HL-60 (cell line): ENCODE data around the gene IFITM1.
"Not testable (repeated sequence)": the region's sequence is repeated elsewhere in the genome, so short reads cannot be mapped to it uniquely, and the experiment has no call there.

Source experiments
- DNase-seq, 2 experiments: peaks; one replicate each; pipeline ENCODE4 v3.0.0-alpha.2; 2010 to 2020; ENCODE audit warnings: low read depth in 1 of 2, low spot score in 1 of 2
- H3K27ac ChIP-seq: fragments of 250-450 bp; sonication (Bioruptor Pico); replicated peaks from 2 replicates; pipeline ENCODE4 v1.5.1; 2020; ENCODE audit warnings: mild to moderate bottlenecking, moderate library complexity
- H3K27me3 ChIP-seq: fragments of 250-450 bp; sonication (Bioruptor Pico); 2 replicates; pipeline ENCODE4 v1.5.1; 2021; ENCODE audit warnings: mild to moderate bottlenecking, moderate library complexity; ENCODE audit not compliant: insufficient read depth, poor library complexity, severe bottlenecking
- H3K4me3 ChIP-seq: replicated peaks from 2 replicates; pipeline ENCODE4 v1.5.1; 2011; ENCODE audit warnings: mild to moderate bottlenecking, control low read depth, low read length; ENCODE audit not compliant: insufficient read depth
- GABPA ChIP-seq: IDR thresholded peaks from 2 replicates; pipeline ENCODE4 v1.6.1; 2012; ENCODE audit warnings: low read depth
- POLR2AphosphoS5 ChIP-seq: IDR thresholded peaks from 2 replicates; pipeline ENCODE4 v1.6.1; 2012; ENCODE audit warnings: low read depth
- REST ChIP-seq: IDR thresholded peaks from 2 replicates; pipeline ENCODE4 v1.6.1; 2012; ENCODE audit warnings: low read depth; ENCODE audit not compliant: insufficient replicate concordance
- SPI1 ChIP-seq: IDR thresholded peaks from 2 replicates; pipeline ENCODE4 v1.6.1; 2012; ENCODE audit warnings: low read depth, mild to moderate bottlenecking, borderline replicate concordance
- TF ChIP-seq, protein P1 (sequence below): IDR thresholded peaks from one replicate; pipeline ENCODE4 v1.5.1; 2011; ENCODE audit warnings: low read length, control low read depth, inconsistent platforms; ENCODE audit not compliant: insufficient read depth

IFITM1 gene

DNA sequence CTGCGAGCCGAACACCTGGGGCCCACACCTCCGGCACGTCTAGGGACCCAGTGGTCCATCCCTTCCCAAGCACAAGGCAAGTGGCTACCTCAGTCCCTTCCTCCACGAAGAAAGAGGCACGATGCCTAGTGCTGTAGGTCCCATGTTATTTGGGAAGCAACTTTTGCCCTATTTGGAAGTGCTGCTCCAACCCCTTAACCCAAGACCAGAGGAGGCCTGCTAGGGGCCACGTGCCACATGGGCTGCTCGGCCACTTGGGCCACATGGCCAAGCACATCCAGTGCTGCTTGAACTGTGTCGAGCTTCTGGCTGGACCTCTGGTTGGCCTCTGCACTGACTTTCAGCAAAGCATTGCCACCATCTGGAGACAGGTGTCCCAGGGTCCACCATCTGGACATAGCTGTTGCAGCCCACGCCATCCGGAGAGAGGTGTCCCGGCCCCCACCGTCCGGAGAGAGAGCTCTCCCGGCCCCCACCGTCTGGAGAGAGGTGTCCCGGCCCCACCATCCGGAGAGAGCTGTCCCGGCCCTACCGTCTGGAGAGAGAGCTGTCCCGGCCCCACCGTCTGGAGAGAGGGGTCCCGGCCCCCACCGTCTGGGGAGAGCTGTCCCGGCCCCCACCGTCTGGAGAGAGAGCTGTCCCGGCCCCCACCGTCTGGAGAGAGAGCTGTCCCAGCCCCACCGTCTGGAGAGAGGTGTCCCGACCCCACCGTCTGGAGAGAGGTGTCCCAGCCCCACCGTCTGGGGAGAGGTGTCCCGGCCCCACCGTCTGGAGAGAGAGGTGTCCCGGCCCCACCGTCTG, 49.0 kb downstream of the IFITM1 start:
- H3K27ac ChIP-seq, result no peak overlapping the region
- no peak for DNase-seq

GRCh38 chr11:363443-363805, 49.6 kb downstream of the IFITM1 start:
- peaks cover 21% of the 10 kb centered on the region for H3K27me3 ChIP-seq
- H3K27ac ChIP-seq, H3K4me3 ChIP-seq, DNase-seq: not testable (repeated sequence)

More for the DNA sequence above, 49.0 kb downstream of the IFITM1 start:
- Histone ChIP-seq H3K4me3 (no peak overlapping the region), H3K27me3 (peaks cover 15% of the 10 kb centered on the region)
- TF ChIP-seq, protein P1, sequence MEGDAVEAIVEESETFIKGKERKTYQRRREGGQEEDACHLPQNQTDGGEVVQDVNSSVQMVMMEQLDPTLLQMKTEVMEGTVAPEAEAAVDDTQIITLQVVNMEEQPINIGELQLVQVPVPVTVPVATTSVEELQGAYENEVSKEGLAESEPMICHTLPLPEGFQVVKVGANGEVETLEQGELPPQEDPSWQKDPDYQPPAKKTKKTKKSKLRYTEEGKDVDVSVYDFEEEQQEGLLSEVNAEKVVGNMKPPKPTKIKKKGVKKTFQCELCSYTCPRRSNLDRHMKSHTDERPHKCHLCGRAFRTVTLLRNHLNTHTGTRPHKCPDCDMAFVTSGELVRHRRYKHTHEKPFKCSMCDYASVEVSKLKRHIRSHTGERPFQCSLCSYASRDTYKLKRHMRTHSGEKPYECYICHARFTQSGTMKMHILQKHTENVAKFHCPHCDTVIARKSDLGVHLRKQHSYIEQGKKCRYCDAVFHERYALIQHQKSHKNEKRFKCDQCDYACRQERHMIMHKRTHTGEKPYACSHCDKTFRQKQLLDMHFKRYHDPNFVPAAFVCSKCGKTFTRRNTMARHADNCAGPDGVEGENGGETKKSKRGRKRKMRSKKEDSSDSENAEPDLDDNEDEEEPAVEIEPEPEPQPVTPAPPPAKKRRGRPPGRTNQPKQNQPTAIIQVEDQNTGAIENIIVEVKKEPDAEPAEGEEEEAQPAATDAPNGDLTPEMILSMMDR, result no peak
- TF ChIP-seq POLR2AphosphoS5, result no peak
- no peak for TF ChIP-seq SPI1
- TF ChIP-seq REST, result no peak
- TF ChIP-seq GABPA, result no peak

DNA sequence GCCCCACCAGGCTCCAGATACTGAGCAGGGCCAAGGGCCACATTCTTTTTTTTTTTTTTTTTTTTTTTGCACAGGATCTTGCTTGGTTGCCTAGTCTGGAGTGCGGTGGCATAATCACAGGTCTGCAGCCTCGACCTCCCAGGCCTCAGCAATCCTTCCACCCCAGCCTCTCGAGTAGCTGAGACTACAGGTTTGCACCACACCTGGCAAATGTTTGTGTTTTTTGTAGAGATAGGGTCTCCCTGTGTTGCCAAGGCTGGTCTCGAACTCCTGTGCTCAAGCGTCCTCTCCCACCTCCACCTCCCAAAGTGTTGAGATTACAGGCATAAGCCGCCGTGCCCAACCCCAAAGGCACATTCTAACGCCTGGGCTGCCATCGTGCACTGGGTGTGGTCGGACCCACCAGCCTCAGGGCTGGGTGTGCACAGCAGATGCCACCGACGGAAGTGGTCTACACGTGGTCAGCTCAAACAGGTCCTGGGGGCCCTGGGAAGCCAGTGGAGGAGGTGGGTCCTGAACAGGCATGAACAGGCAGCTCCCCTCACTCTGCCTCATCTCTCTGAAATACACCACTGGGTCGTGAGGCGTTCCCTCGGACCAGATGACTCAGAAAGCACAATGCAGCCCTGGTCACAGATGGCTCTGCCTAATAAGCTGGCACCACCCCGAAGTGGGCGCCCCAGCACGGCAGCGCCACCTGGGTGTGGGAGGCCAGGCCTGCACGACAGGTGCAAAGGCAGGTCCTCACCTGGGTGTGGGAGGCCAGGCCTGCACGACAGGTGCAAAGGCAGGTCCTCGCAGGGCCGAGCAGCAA, 50.3 kb downstream of the IFITM1 start:
- Histone ChIP-seq H3K27ac (no peak overlapping the region), H3K4me3 (no peak overlapping the region)
- DNase-seq, result no peak

More for the DNA sequence above, 50.3 kb downstream of the IFITM1 start:
- H3K27me3 ChIP-seq, result peaks cover 24% of the 10 kb centered on the region
- no peak for TF ChIP-seq SPI1
- TF ChIP-seq POLR2AphosphoS5, result no peak
- TF ChIP-seq, protein P1, result no peak
- TF ChIP-seq REST, result no peak
- TF ChIP-seq GABPA, result no peak
